ENCODE measurements around the gene ESCO1.
"Not testable (repeated sequence)": the region's sequence is repeated elsewhere in the genome, so short reads cannot be mapped to it uniquely, and the experiment has no call there.

The ESCO1 gene

GRCh38 chr18:21593540-21594257 lies 6.8 kb downstream of the ESCO1 start:
- no peak for DNase-seq

- DNase-seq, result not testable (repeated sequence)
These were observed 8.1 kb downstream of the ESCO1 start for GRCh38 chr18:21592361-21592760.

- no peak for DNase-seq
These were observed 16.1 kb downstream of the ESCO1 start for GRCh38 chr18:21584391-21584790.

GRCh38 chr18:21575656-21576055 lies 24.8 kb downstream of the ESCO1 start:
- no peak for DNase-seq

GRCh38 chr18:21571772-21572171 lies 28.7 kb downstream of the ESCO1 start:
- peak; percentile 1 for DNase-seq

GRCh38 chr18:21559195-21559594 lies 41.3 kb downstream of the ESCO1 start:
- no peak for DNase-seq

GRCh38 chr18:21557607-21558253 lies 42.8 kb downstream of the ESCO1 start:
- no peak for DNase-seq

GRCh38 chr18:21550510-21550970 lies 50.0 kb downstream of the ESCO1 start:
- DNase-seq, result no peak

GRCh38 chr18:21548647-21549046 lies 51.9 kb downstream of the ESCO1 start:
- DNase-seq, result no peak

GRCh38 chr18:21546423-21546822 lies 54.1 kb downstream of the ESCO1 start:
- DNase-seq, result no peak

- no peak for DNase-seq
These were observed 62.3 kb downstream of the ESCO1 start for GRCh38 chr18:21538230-21538629.

- no peak for DNase-seq
These were observed 66.2 kb downstream of the ESCO1 start for GRCh38 chr18:21534327-21534726.

GRCh38 chr18:21526463-21526862 lies 74.0 kb downstream of the ESCO1 start:
- no peak for DNase-seq

- no peak for DNase-seq
These were observed 74.6 kb downstream of the ESCO1 start for GRCh38 chr18:21525916-21526315.

GRCh38 chr18:21522530-21522929 lies 78.0 kb downstream of the ESCO1 start:
- DNase-seq, result no peak

- no peak for DNase-seq
These were observed 86.8 kb downstream of the ESCO1 start for GRCh38 chr18:21513741-21514140.

- DNase-seq, result peak; percentile 8
These were observed 87.2 kb downstream of the ESCO1 start for GRCh38 chr18:21513292-21513691.

- no peak for DNase-seq
These were observed 91.4 kb downstream of the ESCO1 start for GRCh38 chr18:21509062-21509461.

- no peak for DNase-seq
These were observed 92.4 kb downstream of the ESCO1 start for GRCh38 chr18:21507913-21508701.

- DNase-seq, result no peak
These were observed 97.8 kb downstream of the ESCO1 start for GRCh38 chr18:21502661-21503060.

- DNase-seq, result no peak
These were observed 100.5 kb downstream of the ESCO1 start for GRCh38 chr18:21499997-21500396.

- DNase-seq, result no peak
These were observed 104.1 kb downstream of the ESCO1 start for GRCh38 chr18:21496277-21496835.

GRCh38 chr18:21490748-21491147 lies 109.8 kb downstream of the ESCO1 start:
- no peak for DNase-seq
